IMR-90 (cell line): Measurements from ENCODE around the gene SURF2. TPM values are rescaled to one million over a fixed set of nuclear protein-coding genes. Genes with fewer than 3 reads are reported as not detected.

ENCODE experiments used
- ATAC-seq: fragments of 200-7000 bp; cut with Tn5 transposase; 2 replicates; pipeline ENCODE4 v1.9.1; 2020; ENCODE audit warnings: low read depth, mild to moderate bottlenecking, moderate library complexity
- BruUV-seq: library from RNA; stranded (reverse); fragments of 400-500 nt; replicated peaks from 2 replicates; lab custom pipeline; 2021; lab: Mats Ljungman, UMichigan
- CTCF ChIA-PET: fragments of 300-600 bp; formaldehyde crosslinking; extraction: SDS; loops from one replicate; lab custom pipeline; 2021; ENCODE audit warnings: antibody characterized with exemption; lab: Yijun Ruan, JAX
- POLR2A ChIA-PET: fragments of 300-600 bp; sonication (Branson Sonifier 250); formaldehyde crosslinking; loops from one replicate; lab custom pipeline; 2022; ENCODE audit warnings: antibody characterized with exemption; ENCODE audit not compliant: unreplicated experiment; lab: Charles Lee
- DNase-seq: peaks from one replicate; pipeline ENCODE4 v3.0.0; 2013
- H2AFZ ChIP-seq: replicated peaks from 2 replicates; pipeline ENCODE3; 2013; ENCODE audit warnings: low read length, mild to moderate bottlenecking; ENCODE audit not compliant: poor library complexity
- H2AK5ac ChIP-seq: 2 replicates; pipeline ENCODE4 v1.6.1; 2013; ENCODE audit warnings: low read depth, low read length, inconsistent platforms
- H2AK9ac ChIP-seq: replicated peaks from 2 replicates; pipeline ENCODE3; 2013; ENCODE audit warnings: mild to moderate bottlenecking, low read depth, low read length, moderate library complexity; ENCODE audit not compliant: poor library complexity
- H2BK120ac ChIP-seq: 2 replicates; pipeline ENCODE4 v1.6.1; 2013; ENCODE audit warnings: low read depth, low read length, inconsistent platforms
- H2BK15ac ChIP-seq: 3 replicates; pipeline ENCODE4 v1.6.1; 2013; ENCODE audit warnings: low read depth, low read length, inconsistent platforms
- H2BK20ac ChIP-seq: 2 replicates; pipeline ENCODE4 v1.6.1; 2013; ENCODE audit warnings: low read depth, mild to moderate bottlenecking, inconsistent platforms, low read length, moderate library complexity
- H2BK5ac ChIP-seq: 2 replicates; pipeline ENCODE4 v1.6.1; 2013; ENCODE audit warnings: mild to moderate bottlenecking, low read depth, low read length, inconsistent platforms; ENCODE audit not compliant: poor library complexity, severe bottlenecking
- H3K14ac ChIP-seq: replicated peaks from 2 replicates; pipeline ENCODE4 v1.6.1; 2013; ENCODE audit warnings: low read depth, low read length, inconsistent platforms
- H3K18ac ChIP-seq: 2 replicates; pipeline ENCODE4 v1.6.1; 2013; ENCODE audit warnings: low read depth, low read length, control low read depth
- H3K23ac ChIP-seq: 2 replicates; pipeline ENCODE4 v1.6.1; 2013; ENCODE audit warnings: low read depth, low read length, inconsistent platforms
- H3K27ac ChIP-seq: 2 replicates; pipeline ENCODE4 v1.5.1; 2013; ENCODE audit warnings: mild to moderate bottlenecking, control low read depth, low read length; ENCODE audit not compliant: insufficient read depth
- H3K27me3 ChIP-seq: 2 replicates; pipeline ENCODE4 v1.6.1; 2013; ENCODE audit warnings: low read length; ENCODE audit not compliant: control insufficient read depth, insufficient read depth
- H3K36me3 ChIP-seq: 2 replicates; pipeline ENCODE4 v1.6.1; 2013; ENCODE audit warnings: low read length, mixed read lengths; ENCODE audit not compliant: control insufficient read depth, insufficient read depth
- H3K4ac ChIP-seq: 2 replicates; pipeline ENCODE4 v1.6.1; 2013; ENCODE audit warnings: low read depth, low read length, inconsistent platforms
- H3K4me1 ChIP-seq: 2 replicates; pipeline ENCODE4 v1.6.1; 2013; ENCODE audit warnings: low read length, mixed read lengths; ENCODE audit not compliant: control insufficient read depth, insufficient read depth
- H3K4me2 ChIP-seq: 2 replicates; pipeline ENCODE4 v1.6.1; 2013; ENCODE audit warnings: low read depth, mild to moderate bottlenecking, control low read depth, low read length, moderate library complexity
- H3K4me3 ChIP-seq: 2 replicates; pipeline ENCODE4 v1.5.1; 2013; ENCODE audit warnings: low read depth, mild to moderate bottlenecking, control low read depth, low read length, moderate library complexity; ENCODE audit not compliant: insufficient read depth
- H3K56ac ChIP-seq: 2 replicates; pipeline ENCODE4 v1.6.1; 2013; ENCODE audit warnings: low read length, inconsistent platforms; ENCODE audit not compliant: insufficient read depth; ENCODE audit errors: extremely low read depth
- H3K79me1 ChIP-seq, 2 experiments: 2 replicates each; pipeline ENCODE4 v1.6.1; 2013; ENCODE audit warnings: low read length in 2 of 2, inconsistent platforms in 1 of 2, low read depth in 1 of 2
- H3K9ac ChIP-seq: 2 replicates; pipeline ENCODE4 v1.6.1; 2013; ENCODE audit warnings: low read depth, low read length, control low read depth
- H3K9me1 ChIP-seq: 2 replicates; pipeline ENCODE4 v1.6.1; 2013; ENCODE audit warnings: low read length, inconsistent platforms; ENCODE audit not compliant: insufficient read depth
- H3K9me3 ChIP-seq: 2 replicates; pipeline ENCODE4 v1.6.1; 2013; ENCODE audit warnings: low read length; ENCODE audit not compliant: control insufficient read depth, insufficient read depth
- H4K20me1 ChIP-seq: 2 replicates; pipeline ENCODE4 v1.6.1; 2013; ENCODE audit warnings: low read length, inconsistent platforms; ENCODE audit not compliant: insufficient read depth
- H4K5ac ChIP-seq: 2 replicates; pipeline ENCODE4 v1.6.1; 2013; ENCODE audit warnings: mild to moderate bottlenecking, low read depth, low read length, control low read depth
- H4K8ac ChIP-seq, 2 experiments: 2 replicates each; pipeline ENCODE4 v1.6.1; 2013; ENCODE audit warnings: low read depth in 2 of 2, low read length in 2 of 2, control low read depth in 1 of 2, inconsistent platforms in 1 of 2
- H4K91ac ChIP-seq: 2 replicates; pipeline ENCODE4 v1.6.1; 2013; ENCODE audit warnings: low read depth, low read length, inconsistent platforms; ENCODE audit not compliant: insufficient read depth
- BHLHE40 ChIP-seq: fragments of 150-350 bp; IDR thresholded peaks from 2 replicates; pipeline ENCODE4 v1.6.1; 2016; ENCODE audit warnings: mild to moderate bottlenecking, low read depth, low read length
- CEBPB ChIP-seq: IDR thresholded peaks from 2 replicates; pipeline ENCODE4 v1.6.1; 2012; ENCODE audit warnings: low read depth, low read length, improper control_type of control experiment
- CHD1 ChIP-seq: IDR thresholded peaks from 2 replicates; pipeline ENCODE4 v1.6.1; 2012; ENCODE audit warnings: low read depth, low read length, improper control_type of control experiment
- FOS ChIP-seq: fragments of 150-350 bp; IDR thresholded peaks from 2 replicates; pipeline ENCODE4 v1.6.1; 2016; ENCODE audit warnings: low read depth, low read length
- MAFK ChIP-seq: IDR thresholded peaks from 2 replicates; pipeline ENCODE4 v1.6.1; 2012; ENCODE audit warnings: low read depth, low read length, improper control_type of control experiment
- MAZ ChIP-seq: IDR thresholded peaks from 2 replicates; pipeline ENCODE4 v1.6.1; 2012; ENCODE audit warnings: low read depth, mild to moderate bottlenecking, low read length, improper control_type of control experiment, moderate library complexity, borderline replicate concordance
- MXI1 ChIP-seq: IDR thresholded peaks from 2 replicates; pipeline ENCODE4 v1.6.1; 2012; ENCODE audit warnings: low read depth, mild to moderate bottlenecking, low read length, moderate library complexity, borderline replicate concordance
- NFE2L2 ChIP-seq: fragments of 150-350 bp; IDR thresholded peaks from 2 replicates; pipeline ENCODE4 v1.6.1; 2016; ENCODE audit warnings: low read depth, mild to moderate bottlenecking, low read length
- POLR2A ChIP-seq: IDR thresholded peaks from 2 replicates; pipeline ENCODE4 v1.6.1; 2012; ENCODE audit warnings: mild to moderate bottlenecking, low read depth, low read length
- RCOR1 ChIP-seq: IDR thresholded peaks from 2 replicates; pipeline ENCODE4 v1.6.1; 2012; ENCODE audit warnings: mild to moderate bottlenecking, low read length, improper control_type of control experiment; ENCODE audit not compliant: insufficient replicate concordance
- RFX5 ChIP-seq: IDR thresholded peaks from 2 replicates; pipeline ENCODE4 v1.8.0; 2012; ENCODE audit warnings: low read depth, mild to moderate bottlenecking, low read length, moderate library complexity
- WGBS, 2 experiments: methylation state at CpG; one replicate each; pipeline versions ENCODE4 v1.1.5 to v1.1.7; 2013; ENCODE audit warnings: missing lambda C conversion rate in 2 of 2; ENCODE audit not compliant: insufficient read length in 1 of 2; ENCODE audit errors: extremely low coverage in 2 of 2; 5-methylcytosine and 5-hydroxymethylcytosine counted together
- dilution Hi-C: fragments of 300-500 bp; cut with HindIII; formaldehyde crosslinking; loops from one replicate; pipeline ENCODE4 v1.14.3; 2018; ENCODE audit warnings: low sequenced_read_pairs; ENCODE audit not compliant: unreplicated experiment
- in situ Hi-C: fragments of 300-500 bp; cut with MboI; formaldehyde crosslinking; loops from 3 replicates; pipeline ENCODE4 v1.14.3; 2019; ENCODE audit warnings: low sequenced_read_pairs, inconsistent platforms, mixed read lengths
- intact Hi-C: fragments of 100-400 bp; cut with micrococcal nuclease; formaldehyde crosslinking; loops from 2 replicates; pipeline ENCODE4 v1.10.0; 2022
- polyA plus RNA-seq, 3 experiments: library from polyadenylated mRNA; depleted of rRNA; stranded (reverse); fragments of >200 nt; gene quantifications; 2 replicates each; pipeline ENCODE4 v1.2.3, GENCODE V29; 2012; ENCODE audit warnings: low replicate concordance in 1 of 3
- total RNA-seq: library from RNA; depleted of rRNA; stranded (reverse); fragments of >200 nt; gene quantifications from 2 replicates; pipeline ENCODE4 v1.2.3, GENCODE V29; 2012
- TF ChIP-seq, protein P1 (sequence below): conservative IDR thresholded peaks from 2 replicates; pipeline ENCODE4 v1.5.1; 2012; ENCODE audit warnings: mild to moderate bottlenecking, low read depth, low read length, improper control_type of control experiment
- TF ChIP-seq, protein P2 (sequence below): fragments of 150-350 bp; IDR thresholded peaks from 2 replicates; pipeline ENCODE4 v1.6.1; 2017; ENCODE audit warnings: mild to moderate bottlenecking, antibody characterized with exemption, low read length, low read depth

The SURF2 gene
- total and polyA plus RNA-seq, 2 of the 4 experiments (the other 2 are of a cell fraction): 9.9 to 16.3 TPM

DNA sequence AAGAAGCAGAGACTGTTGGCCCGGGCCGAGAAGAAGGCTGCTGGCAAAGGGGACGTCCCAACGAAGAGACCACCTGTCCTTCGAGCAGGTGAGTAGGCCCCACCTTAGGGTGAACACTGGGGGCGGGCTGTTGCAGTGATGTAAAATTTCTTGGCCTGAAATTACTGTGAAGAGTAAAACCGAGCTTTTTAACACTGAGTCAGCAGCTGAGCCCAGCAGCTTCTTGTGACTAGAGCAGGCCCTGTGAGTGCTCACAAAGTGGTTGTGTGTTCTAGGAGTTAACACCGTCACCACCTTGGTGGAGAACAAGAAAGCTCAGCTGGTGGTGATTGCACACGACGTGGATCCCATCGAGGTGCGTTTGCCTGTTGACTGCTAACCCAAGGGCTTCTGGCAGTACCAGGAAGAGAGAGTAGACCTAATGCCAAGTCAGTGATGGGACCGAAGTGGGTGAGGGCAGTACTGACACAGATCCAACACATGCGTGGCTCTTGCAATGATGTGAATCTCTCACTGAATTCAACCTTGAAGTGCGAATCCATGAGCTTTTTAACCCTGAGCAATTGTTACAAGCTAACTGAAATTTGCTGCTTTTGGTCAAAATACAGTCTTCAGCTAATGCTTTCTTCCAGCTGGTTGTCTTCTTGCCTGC is 6.3 kb upstream of the SURF2 start:
- H4K5ac ChIP-seq: no peak overlapping the region
- H3K14ac ChIP-seq: no peak overlapping the region
- in situ Hi-C loops (no loop called here), dilution Hi-C loops (no loop called here), intact Hi-C loops (no loop called here)
- H2AFZ ChIP-seq: no peak overlapping the region
- no peak overlapping the region for H3K23ac ChIP-seq
- no peak overlapping the region; a peak in 1 of 4 replicates for H4K8ac ChIP-seq
- no peak overlapping the region for H2BK5ac ChIP-seq
- H2AK9ac ChIP-seq: no peak overlapping the region
- ATAC-seq: no peak
- no peak overlapping the region for H4K91ac ChIP-seq
- H3K9me1 ChIP-seq: peaks cover 6% of the 10 kb centered on the region; the same call in 1 of the 2 replicates
- no peak overlapping the region for H3K18ac ChIP-seq
- 91% methylated on average over 12 of the region's 15 CpGs; no CpG with 5 or more reads in 1 of the 2 experiments for WGBS, 2 experiments
- no peak overlapping the region for H2BK15ac ChIP-seq
- H3K9ac ChIP-seq: no peak overlapping the region
- H3K9me3 ChIP-seq: no peaks in the 10 kb centered on the region
- peaks cover 29 to 76% of the 10 kb centered on the region in 2 experiments for H3K79me1 ChIP-seq
- POLR2A ChIA-PET: no interaction called here
- H3K56ac ChIP-seq: no peak overlapping the region
- H3K4ac ChIP-seq: no peak overlapping the region
- peaks cover 16% of the 10 kb centered on the region for H3K4me1 ChIP-seq
- CTCF ChIA-PET: no interaction called here
- peaks cover 63% of the 10 kb centered on the region for H4K20me1 ChIP-seq
- no peak overlapping the region for H3K27ac ChIP-seq
- no peak overlapping the region for H3K4me2 ChIP-seq
- H3K4me3 ChIP-seq: no peak overlapping the region
- peaks cover 55% of the 10 kb centered on the region for H3K36me3 ChIP-seq
- H2BK20ac ChIP-seq: no peak overlapping the region
- no peak for DNase-seq
- no peak overlapping the region for H2BK120ac ChIP-seq
- H3K27me3 ChIP-seq: no peaks in the 10 kb centered on the region
- H2AK5ac ChIP-seq: no peak overlapping the region
- BruUV-seq: no TSS peak
- TF ChIP-seq POLR2A (no peak), RCOR1 (no peak), RFX5 (no peak), BHLHE40 (no peak), CEBPB (no peak), MXI1 (no peak), MAZ (no peak), CHD1 (no peak), FOS (no peak), MAFK (no peak), NFE2L2 (no peak)
- TF ChIP-seq, protein P1, sequence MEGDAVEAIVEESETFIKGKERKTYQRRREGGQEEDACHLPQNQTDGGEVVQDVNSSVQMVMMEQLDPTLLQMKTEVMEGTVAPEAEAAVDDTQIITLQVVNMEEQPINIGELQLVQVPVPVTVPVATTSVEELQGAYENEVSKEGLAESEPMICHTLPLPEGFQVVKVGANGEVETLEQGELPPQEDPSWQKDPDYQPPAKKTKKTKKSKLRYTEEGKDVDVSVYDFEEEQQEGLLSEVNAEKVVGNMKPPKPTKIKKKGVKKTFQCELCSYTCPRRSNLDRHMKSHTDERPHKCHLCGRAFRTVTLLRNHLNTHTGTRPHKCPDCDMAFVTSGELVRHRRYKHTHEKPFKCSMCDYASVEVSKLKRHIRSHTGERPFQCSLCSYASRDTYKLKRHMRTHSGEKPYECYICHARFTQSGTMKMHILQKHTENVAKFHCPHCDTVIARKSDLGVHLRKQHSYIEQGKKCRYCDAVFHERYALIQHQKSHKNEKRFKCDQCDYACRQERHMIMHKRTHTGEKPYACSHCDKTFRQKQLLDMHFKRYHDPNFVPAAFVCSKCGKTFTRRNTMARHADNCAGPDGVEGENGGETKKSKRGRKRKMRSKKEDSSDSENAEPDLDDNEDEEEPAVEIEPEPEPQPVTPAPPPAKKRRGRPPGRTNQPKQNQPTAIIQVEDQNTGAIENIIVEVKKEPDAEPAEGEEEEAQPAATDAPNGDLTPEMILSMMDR: no peak
- TF ChIP-seq, protein P2, sequence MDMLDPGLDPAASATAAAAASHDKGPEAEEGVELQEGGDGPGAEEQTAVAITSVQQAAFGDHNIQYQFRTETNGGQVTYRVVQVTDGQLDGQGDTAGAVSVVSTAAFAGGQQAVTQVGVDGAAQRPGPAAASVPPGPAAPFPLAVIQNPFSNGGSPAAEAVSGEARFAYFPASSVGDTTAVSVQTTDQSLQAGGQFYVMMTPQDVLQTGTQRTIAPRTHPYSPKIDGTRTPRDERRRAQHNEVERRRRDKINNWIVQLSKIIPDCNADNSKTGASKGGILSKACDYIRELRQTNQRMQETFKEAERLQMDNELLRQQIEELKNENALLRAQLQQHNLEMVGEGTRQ: no peak
